ENCODE results near the gene PITX2.
A peak's percentile ranks its signal among the peaks of the same experiment; 100 is the strongest.

The PITX2 gene

DNA sequence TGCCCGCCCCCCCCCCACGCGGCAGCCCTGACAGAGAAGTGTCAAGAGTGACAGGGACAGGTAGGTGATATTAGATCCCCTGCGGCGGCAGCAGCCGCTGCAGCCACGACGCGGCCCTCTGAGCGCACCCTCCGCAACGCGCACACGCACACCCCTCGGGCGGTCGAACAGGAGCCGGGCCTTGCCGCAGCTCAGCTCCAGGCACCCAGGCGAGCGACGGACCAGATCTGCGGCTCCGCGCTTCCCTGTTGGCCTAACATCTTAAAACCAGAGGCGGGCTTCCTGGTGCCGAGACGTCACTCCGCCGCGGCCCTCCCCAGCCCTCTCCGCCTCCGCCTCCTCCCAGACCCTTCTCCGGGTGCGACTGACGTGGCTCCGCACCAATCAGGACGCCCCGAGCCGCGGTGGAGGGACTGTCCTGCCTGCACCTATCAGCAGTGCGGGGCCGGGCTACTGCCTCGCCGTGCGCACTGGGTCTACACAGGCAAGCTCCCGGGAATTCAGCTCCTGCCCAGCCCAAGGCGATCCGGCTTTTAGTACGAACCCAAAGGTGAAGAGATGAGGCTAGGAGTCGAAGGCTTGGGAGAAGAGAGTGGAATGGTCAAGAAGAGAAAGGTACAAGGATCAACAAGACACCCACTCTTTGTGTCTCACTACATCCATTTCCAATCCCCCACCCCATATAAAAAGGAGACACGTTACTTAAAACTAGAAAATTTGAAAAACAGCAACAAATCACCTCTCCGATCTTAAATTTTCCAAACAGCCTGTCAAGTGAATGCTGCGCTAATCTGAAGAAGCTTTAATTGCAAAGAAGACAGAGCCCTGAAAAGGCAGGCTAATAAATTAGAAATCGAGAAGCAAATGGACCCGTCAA is at the start of gene PITX2:
Gene PITX2 (minus strand): TSS at position 237 of the 877 bp plus-strand sequence. CDS start 617 bp downstream, outside the sequence.
- TF ChIP-seq TCF12 (IDR thresholded peaks at IDR 0.05; ENCODE audit: low read depth), result 0 out of 2 replicates have a peak, but pooled peaks have one; percentile 33
- TF ChIP-seq, protein P1, sequence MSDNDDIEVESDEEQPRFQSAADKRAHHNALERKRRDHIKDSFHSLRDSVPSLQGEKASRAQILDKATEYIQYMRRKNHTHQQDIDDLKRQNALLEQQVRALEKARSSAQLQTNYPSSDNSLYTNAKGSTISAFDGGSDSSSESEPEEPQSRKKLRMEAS (IDR thresholded peaks at IDR 0.05), result peak; percentile 67; the same call in 1 of the 2 replicates
- peak; percentile 79; the same call in 1 of the 2 replicates for TF ChIP-seq TAF1 (IDR thresholded peaks at IDR 0.05; ENCODE audit: low read depth)
- TF ChIP-seq YY1 (IDR thresholded peaks at IDR 0.05; ENCODE audit: low read depth), result no peak
- TF ChIP-seq, protein P2, sequence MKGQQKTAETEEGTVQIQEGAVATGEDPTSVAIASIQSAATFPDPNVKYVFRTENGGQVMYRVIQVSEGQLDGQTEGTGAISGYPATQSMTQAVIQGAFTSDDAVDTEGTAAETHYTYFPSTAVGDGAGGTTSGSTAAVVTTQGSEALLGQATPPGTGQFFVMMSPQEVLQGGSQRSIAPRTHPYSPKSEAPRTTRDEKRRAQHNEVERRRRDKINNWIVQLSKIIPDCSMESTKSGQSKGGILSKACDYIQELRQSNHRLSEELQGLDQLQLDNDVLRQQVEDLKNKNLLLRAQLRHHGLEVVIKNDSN (IDR thresholded peaks at IDR 0.05), result no peak
- no peak for TF ChIP-seq FOXM1 (IDR thresholded peaks at IDR 0.05; ENCODE audit: borderline replicate concordance, low read depth)
- TF ChIP-seq ZBTB7A (IDR thresholded peaks at IDR 0.05; ENCODE audit: low read depth), result no peak
- TF ChIP-seq EGR1 (IDR thresholded peaks at IDR 0.05), result peak; percentile 28; the same call in 1 of the 2 replicates

DNA sequence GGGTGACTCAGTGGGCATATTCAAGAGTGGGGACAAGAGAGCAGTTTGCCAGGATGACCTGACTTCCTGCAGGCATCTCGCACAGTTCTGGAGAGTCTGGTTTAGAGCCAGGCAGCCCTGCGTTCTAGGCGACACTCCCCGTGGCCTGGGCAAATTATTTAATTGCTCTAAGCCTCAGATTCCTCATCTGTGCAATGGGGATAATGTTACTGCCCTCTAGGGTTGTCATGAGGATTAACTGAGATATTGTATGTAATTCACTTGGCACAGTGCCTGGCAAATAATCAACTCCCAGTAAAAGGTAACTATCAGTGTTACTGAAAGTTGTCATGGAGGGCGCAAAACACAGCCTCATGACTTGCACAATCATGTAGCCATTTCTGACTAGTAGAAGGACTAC is 48.8 kb upstream of the PITX2 start:
- no peak for TF ChIP-seq CREB1 (IDR thresholded peaks at IDR 0.05; ENCODE audit: low read depth)
- TF ChIP-seq ZBTB7A (IDR thresholded peaks at IDR 0.05; ENCODE audit: low read depth), result no peak
- TF ChIP-seq, protein P2 (IDR thresholded peaks at IDR 0.05), result no peak
- TF ChIP-seq, protein P3, sequence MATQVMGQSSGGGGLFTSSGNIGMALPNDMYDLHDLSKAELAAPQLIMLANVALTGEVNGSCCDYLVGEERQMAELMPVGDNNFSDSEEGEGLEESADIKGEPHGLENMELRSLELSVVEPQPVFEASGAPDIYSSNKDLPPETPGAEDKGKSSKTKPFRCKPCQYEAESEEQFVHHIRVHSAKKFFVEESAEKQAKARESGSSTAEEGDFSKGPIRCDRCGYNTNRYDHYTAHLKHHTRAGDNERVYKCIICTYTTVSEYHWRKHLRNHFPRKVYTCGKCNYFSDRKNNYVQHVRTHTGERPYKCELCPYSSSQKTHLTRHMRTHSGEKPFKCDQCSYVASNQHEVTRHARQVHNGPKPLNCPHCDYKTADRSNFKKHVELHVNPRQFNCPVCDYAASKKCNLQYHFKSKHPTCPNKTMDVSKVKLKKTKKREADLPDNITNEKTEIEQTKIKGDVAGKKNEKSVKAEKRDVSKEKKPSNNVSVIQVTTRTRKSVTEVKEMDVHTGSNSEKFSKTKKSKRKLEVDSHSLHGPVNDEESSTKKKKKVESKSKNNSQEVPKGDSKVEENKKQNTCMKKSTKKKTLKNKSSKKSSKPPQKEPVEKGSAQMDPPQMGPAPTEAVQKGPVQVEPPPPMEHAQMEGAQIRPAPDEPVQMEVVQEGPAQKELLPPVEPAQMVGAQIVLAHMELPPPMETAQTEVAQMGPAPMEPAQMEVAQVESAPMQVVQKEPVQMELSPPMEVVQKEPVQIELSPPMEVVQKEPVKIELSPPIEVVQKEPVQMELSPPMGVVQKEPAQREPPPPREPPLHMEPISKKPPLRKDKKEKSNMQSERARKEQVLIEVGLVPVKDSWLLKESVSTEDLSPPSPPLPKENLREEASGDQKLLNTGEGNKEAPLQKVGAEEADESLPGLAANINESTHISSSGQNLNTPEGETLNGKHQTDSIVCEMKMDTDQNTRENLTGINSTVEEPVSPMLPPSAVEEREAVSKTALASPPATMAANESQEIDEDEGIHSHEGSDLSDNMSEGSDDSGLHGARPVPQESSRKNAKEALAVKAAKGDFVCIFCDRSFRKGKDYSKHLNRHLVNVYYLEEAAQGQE (IDR thresholded peaks at IDR 0.05; ENCODE audit: low read depth), result no peak
- TF ChIP-seq EGR1 (IDR thresholded peaks at IDR 0.05), result no peak
- TF ChIP-seq FOXM1 (IDR thresholded peaks at IDR 0.05; ENCODE audit: borderline replicate concordance, low read depth), result no peak
- no peak for TF ChIP-seq YY1 (IDR thresholded peaks at IDR 0.05; ENCODE audit: low read depth)
- TF ChIP-seq TCF12 (IDR thresholded peaks at IDR 0.05; ENCODE audit: low read depth), result no peak
- no peak for TF ChIP-seq NFIC (IDR thresholded peaks at IDR 0.05)
- TF ChIP-seq EP300 (IDR thresholded peaks at IDR 0.05; ENCODE audit: borderline replicate concordance), result no peak
- TF ChIP-seq TAF1 (IDR thresholded peaks at IDR 0.05; ENCODE audit: low read depth), result no peak
- TF ChIP-seq, protein P1 (IDR thresholded peaks at IDR 0.05), result no peak
- TF ChIP-seq RAD21 (IDR thresholded peaks at IDR 0.05; ENCODE audit: low read depth), result no peak
- TF ChIP-seq CEBPB (IDR thresholded peaks at IDR 0.05), result no peak

DNA sequence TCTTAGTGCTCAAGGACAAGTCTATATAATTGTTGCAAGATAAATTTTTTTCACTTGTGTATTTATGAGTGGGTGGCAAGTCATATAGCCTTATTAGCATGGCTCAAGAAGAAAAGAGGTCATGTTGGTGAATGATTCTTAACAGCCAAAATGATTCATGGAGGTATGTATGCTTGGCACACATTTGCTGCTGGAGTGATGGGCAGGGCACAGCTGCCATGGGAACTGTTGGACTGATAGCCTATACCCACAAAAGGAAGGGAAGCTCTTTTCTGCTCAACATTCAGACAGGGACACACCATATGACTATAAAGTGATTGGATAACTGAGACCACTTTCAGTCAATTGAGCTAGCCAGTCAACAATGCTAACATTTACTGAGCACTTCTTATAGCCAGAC is 46.8 kb upstream of the PITX2 start:
- TF ChIP-seq TAF1 (IDR thresholded peaks at IDR 0.05; ENCODE audit: low read depth), result no peak
- TF ChIP-seq CEBPB (IDR thresholded peaks at IDR 0.05), result no peak
- TF ChIP-seq TCF12 (IDR thresholded peaks at IDR 0.05; ENCODE audit: low read depth), result no peak
- TF ChIP-seq TEAD4 (IDR thresholded peaks at IDR 0.05), result no peak
- TF ChIP-seq, protein P1 (IDR thresholded peaks at IDR 0.05), result no peak
- TF ChIP-seq, protein P2 (IDR thresholded peaks at IDR 0.05), result no peak
- no peak for TF ChIP-seq EGR1 (IDR thresholded peaks at IDR 0.05)
- no peak for TF ChIP-seq ZBTB7A (IDR thresholded peaks at IDR 0.05; ENCODE audit: low read depth)
- TF ChIP-seq RAD21 (IDR thresholded peaks at IDR 0.05; ENCODE audit: low read depth), result no peak
- TF ChIP-seq NFIC (IDR thresholded peaks at IDR 0.05), result no peak
- TF ChIP-seq, protein P3 (IDR thresholded peaks at IDR 0.05; ENCODE audit: low read depth), result no peak
- no peak for TF ChIP-seq FOXM1 (IDR thresholded peaks at IDR 0.05; ENCODE audit: borderline replicate concordance, low read depth)
- TF ChIP-seq CREB1 (IDR thresholded peaks at IDR 0.05; ENCODE audit: low read depth), result no peak

DNA sequence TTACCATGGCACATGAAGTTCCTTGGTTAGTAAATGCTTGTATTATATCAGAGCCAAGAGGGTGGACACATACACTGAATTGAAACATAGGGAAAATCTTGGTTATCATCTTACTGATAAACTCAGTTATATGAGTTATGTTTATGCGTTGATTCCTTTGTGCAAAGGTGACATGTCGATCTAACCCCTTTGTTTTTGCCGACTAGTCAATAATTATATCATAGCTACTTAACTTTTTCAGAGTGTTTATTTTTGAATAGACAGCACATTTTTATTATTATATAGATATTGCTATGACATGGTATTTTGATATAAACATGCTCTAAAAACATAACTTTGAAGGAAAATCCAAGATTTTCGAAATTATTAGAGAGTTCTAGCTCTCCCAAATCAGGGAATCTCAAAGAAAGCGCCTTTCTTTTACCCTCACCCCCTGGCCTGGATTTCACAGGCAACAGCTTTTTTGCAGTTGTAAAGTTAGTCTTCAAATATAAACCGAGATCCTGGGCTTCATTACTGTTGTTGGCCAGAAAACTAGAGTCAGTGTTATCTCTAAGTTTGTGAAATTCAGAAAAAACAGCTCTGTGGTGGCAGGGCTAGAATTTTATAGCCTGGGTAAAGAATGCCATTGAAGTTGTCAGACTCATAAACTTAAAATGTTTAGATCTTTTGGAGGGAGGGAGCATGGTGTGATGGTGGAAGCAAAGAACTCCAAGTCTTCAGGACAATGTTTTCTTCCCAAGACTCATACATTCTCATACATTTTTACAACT is 45.8 kb upstream of the PITX2 start:
- TF ChIP-seq TAF1 (IDR thresholded peaks at IDR 0.05; ENCODE audit: low read depth) (no peak), TCF12 (IDR thresholded peaks at IDR 0.05; ENCODE audit: low read depth) (no peak), EP300 (IDR thresholded peaks at IDR 0.05; ENCODE audit: borderline replicate concordance) (no peak), NFIC (IDR thresholded peaks at IDR 0.05) (no peak), TEAD4 (IDR thresholded peaks at IDR 0.05) (no peak), EGR1 (IDR thresholded peaks at IDR 0.05) (no peak), CREB1 (IDR thresholded peaks at IDR 0.05; ENCODE audit: low read depth) (no peak), ZBTB7A (IDR thresholded peaks at IDR 0.05; ENCODE audit: low read depth) (no peak), RAD21 (IDR thresholded peaks at IDR 0.05; ENCODE audit: low read depth) (no peak), CEBPB (IDR thresholded peaks at IDR 0.05) (no peak), YY1 (IDR thresholded peaks at IDR 0.05; ENCODE audit: low read depth) (no peak), FOXM1 (IDR thresholded peaks at IDR 0.05; ENCODE audit: borderline replicate concordance, low read depth) (no peak)
- TF ChIP-seq, protein P3 (IDR thresholded peaks at IDR 0.05; ENCODE audit: low read depth), result no peak
- TF ChIP-seq, protein P2 (IDR thresholded peaks at IDR 0.05), result no peak

Measured in Ishikawa (cell line).